PC-3 (cell line): Measurements from ENCODE around the gene NOS1.

Source experiments
- EZH2 ChIP-seq: fragments of 300-600 bp; sonication (generic); IDR thresholded peaks from one replicate; pipeline ENCODE4 v1.6.1; 2017; ENCODE audit warnings: antibody characterized with exemption, mild to moderate bottlenecking, low read length; ENCODE audit not compliant: unreplicated experiment
- EZH2phosphoT487 ChIP-seq: fragments of 300-600 bp; sonication (generic); IDR thresholded peaks from 2 replicates; pipeline ENCODE4 v1.6.1; 2018; ENCODE audit warnings: mild to moderate bottlenecking, antibody characterized with exemption, low read length, borderline replicate concordance
- TF ChIP-seq, protein P1 (sequence below): fragments of 300-600 bp; sonication (generic); conservative IDR thresholded peaks from 2 replicates; pipeline ENCODE4 v1.5.1; 2017; ENCODE audit warnings: antibody characterized with exemption, low read depth, mild to moderate bottlenecking, low read length

DNA sequence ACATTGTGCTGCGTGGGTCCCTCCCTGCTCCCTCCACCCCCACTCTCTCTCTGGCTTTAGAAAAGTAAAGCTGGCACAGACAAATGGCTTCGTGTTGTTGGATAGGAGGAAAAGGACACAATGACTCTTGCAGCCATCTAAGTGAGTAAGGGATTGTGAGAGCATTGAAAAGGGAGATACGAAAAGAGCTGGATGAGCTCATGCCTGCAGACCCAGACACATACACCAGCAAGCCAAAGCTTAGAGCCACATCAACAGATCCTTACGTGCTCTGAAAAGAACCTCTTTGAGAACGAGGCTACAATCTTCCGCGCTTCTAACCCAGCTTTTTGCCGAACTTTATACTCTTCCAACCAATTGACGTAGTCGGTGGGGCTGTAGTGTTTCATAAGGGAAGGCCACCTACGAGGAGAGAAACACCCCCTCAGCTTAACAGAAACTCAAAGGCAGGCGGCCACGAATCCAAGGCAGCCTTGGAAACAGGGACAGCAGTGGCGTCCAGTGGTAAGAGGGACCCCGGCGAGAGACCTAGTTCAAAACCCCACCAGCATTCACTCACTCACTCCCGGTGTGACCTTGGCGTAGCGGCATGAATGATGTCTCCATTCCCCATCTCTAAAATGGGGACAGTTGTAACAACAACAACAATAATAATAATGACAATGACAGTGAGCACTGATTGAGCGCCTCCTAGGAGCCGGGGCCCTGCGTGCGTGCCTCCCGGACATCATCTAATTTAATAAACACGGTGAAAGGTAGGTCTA is 172.3 kb downstream of the NOS1 start:
- TF ChIP-seq, protein P1, sequence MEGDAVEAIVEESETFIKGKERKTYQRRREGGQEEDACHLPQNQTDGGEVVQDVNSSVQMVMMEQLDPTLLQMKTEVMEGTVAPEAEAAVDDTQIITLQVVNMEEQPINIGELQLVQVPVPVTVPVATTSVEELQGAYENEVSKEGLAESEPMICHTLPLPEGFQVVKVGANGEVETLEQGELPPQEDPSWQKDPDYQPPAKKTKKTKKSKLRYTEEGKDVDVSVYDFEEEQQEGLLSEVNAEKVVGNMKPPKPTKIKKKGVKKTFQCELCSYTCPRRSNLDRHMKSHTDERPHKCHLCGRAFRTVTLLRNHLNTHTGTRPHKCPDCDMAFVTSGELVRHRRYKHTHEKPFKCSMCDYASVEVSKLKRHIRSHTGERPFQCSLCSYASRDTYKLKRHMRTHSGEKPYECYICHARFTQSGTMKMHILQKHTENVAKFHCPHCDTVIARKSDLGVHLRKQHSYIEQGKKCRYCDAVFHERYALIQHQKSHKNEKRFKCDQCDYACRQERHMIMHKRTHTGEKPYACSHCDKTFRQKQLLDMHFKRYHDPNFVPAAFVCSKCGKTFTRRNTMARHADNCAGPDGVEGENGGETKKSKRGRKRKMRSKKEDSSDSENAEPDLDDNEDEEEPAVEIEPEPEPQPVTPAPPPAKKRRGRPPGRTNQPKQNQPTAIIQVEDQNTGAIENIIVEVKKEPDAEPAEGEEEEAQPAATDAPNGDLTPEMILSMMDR = peak; percentile 42; the same call in 1 of the 2 replicates
- TF ChIP-seq EZH2 = no peak
- no peak for TF ChIP-seq EZH2phosphoT487
